ENCODE results near the gene STH.
"Not testable (repeated sequence)": the region's sequence is repeated elsewhere in the genome, so short reads cannot be mapped to it uniquely, and the experiment has no call there.

Gene STH, protein sequence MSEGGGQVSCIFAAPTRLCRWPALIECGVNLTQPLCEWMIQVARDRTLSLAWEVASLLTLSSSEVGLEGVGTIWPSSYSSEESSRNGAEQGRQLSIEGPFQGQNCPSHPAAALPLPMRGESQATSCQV

DNA sequence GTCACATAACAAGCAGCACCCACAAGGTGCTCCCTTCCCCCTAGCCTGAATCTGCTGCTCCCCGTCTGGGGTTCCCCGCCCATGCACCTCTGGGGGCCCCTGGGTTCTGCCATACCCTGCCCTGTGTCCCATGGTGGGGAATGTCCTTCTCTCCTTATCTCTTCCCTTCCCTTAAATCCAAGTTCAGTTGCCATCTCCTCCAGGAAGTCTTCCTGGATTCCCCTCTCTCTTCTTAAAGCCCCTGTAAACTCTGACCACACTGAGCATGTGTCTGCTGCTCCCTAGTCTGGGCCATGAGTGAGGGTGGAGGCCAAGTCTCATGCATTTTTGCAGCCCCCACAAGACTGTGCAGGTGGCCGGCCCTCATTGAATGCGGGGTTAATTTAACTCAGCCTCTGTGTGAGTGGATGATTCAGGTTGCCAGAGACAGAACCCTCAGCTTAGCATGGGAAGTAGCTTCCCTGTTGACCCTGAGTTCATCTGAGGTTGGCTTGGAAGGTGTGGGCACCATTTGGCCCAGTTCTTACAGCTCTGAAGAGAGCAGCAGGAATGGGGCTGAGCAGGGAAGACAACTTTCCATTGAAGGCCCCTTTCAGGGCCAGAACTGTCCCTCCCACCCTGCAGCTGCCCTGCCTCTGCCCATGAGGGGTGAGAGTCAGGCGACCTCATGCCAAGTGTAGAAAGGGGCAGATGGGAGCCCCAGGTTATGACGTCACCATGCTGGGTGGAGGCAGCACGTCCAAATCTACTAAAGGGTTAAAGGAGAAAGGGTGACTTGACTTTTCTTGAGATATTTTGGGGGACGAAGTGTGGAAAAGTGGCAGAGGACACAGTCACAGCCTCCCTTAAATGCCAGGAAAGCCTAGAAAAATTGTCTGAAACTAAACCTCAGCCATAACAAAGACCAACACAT is at the start of gene STH:
STH (plus strand) TSS at position 264 of the 913 bp plus-strand sequence; CDS start at position 294, 30 bp downstream.
- DNase-seq (ENCODE audit: low read depth in 2 of 2) = no peak

- DNase-seq (ENCODE audit: low read depth in 2 of 2) = no peak
These were observed 49.2 kb upstream of the STH start for GRCh38 chr17:45949755-45950320.

- DNase-seq (ENCODE audit: low read depth in 2 of 2) = no peak
These were observed 48.2 kb upstream of the STH start for GRCh38 chr17:45950888-45951287.

- no peak for DNase-seq (ENCODE audit: low read depth in 2 of 2)
These were observed 47.6 kb upstream of the STH start for GRCh38 chr17:45951403-45951802.

DNA sequence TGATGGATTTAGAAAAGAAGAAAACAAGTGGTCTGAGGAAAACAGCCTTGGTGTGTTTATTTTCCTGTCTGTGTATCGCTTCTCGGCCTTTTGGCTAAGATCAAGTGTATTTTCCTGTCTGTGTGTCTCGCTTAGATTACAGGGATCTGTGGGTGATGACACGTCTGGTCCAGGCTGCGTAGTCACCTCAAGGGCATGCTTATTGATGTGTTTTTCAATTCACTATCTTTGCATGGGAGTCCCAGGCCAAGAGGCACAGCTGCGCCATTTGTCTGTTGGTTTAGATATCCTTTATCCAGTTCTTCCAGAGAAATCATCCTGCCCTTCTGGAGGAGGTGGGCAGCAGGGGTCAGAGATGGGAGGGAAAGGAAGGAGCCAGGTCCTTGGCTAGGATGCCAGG is 47.1 kb upstream of the STH start:
- DNase-seq (ENCODE audit: low read depth in 2 of 2) = no peak

DNA sequence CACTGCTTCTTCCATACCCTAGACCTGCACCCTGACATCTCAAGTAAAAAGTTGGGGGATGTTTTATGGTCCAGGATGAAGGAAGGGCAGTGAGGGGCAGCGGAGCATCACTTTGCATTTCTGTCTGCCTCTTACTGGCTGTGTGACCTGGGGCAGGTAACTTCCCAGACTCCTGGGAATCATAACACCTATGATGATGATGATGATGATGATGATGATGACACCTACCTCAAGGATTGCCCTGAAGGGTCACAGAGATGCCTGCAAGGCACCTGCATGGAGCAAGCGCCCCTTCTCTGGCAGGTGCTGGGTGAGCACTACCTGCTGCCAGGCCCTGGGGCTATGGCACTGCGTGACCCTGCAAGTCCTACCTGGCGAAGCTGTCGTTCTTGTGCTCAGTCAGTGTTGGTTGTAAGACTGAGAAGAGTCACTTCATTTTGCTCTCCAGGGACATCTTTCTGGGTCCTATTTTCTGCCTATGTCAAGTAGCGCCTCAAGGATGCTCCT is 46.2 kb upstream of the STH start:
- no peak for DNase-seq (ENCODE audit: low read depth in 2 of 2)

GRCh38 chr17:45953561-45953960 is 45.5 kb upstream of the STH start:
- DNase-seq (ENCODE audit: low read depth in 2 of 2) = no peak

DNA sequence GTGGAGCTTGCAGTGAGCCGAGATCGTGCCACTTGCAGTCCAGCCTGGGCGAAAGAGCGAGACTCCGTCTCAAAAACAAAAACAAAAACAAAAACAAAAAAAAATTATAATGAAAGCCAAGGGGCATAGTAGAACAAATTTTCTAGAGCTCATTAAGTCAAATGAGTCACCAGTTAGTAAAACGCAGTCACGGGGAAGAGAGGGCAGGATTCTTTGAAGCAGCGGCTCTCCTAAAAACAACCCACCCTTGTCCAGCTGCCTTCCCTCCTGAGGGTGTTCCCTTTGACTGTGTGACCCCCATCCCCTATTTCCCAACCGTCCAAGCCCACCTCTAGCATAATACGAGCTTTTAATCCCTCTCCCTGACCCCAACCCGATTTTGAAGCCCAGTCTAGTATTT is 44.1 kb upstream of the STH start:
- no peak for DNase-seq (ENCODE audit: low read depth in 2 of 2)

GRCh38 chr17:45955326-45955725 is 43.7 kb upstream of the STH start:
- no peak for DNase-seq (ENCODE audit: low read depth in 2 of 2)

DNA sequence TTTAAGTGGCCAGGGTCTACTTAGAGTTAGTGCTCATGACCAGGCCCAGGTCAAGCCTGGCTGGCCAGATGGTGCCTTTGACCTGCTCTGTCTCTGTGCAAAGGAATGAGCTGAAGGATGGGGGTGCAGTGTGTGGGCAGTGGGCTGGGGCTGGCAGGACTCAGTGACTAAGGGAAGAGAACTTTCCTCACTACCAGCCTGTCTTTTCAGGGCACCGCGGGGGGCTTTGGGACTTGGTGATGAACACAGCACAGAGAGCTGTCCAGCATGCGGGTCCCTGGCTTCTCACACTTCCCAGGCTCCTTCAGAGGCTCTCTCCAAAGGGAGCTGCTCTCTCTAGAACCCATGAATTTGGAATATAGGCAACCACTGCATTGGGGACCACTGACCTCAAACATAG is 43.0 kb upstream of the STH start:
- no peak for DNase-seq (ENCODE audit: low read depth in 2 of 2)

DNA sequence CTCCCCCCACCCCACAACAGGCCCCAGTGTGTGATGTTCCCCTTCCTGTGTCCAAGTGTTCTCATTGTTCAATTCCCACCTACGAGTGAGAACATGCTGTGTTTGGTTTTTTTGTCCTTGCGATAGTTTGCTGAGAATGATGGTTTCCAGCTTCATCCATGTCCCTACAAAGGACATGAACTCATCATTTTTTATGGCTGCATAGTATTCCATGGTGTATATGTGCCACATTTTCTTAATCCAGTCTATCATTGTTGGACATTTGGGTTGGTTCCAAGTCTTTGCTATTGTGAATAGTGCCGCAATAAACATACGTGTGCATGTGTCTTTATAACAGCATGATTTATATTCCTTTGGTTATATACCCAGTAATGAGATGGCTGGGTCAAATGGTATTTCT is 42.3 kb upstream of the STH start:
- not testable (repeated sequence) for DNase-seq (ENCODE audit: low read depth in 2 of 2)

- no peak for DNase-seq (ENCODE audit: low read depth in 2 of 2)
These were observed 40.7 kb upstream of the STH start for GRCh38 chr17:45958307-45958706.

- no peak for DNase-seq (ENCODE audit: low read depth in 2 of 2)
These were observed 39.9 kb upstream of the STH start for GRCh38 chr17:45958994-45959665.

- DNase-seq (ENCODE audit: low read depth in 2 of 2) = no peak
These were observed 38.7 kb upstream of the STH start for GRCh38 chr17:45960311-45960710.

- DNase-seq (ENCODE audit: low read depth in 2 of 2) = no peak
These were observed 37.8 kb upstream of the STH start for GRCh38 chr17:45961206-45961605.

DNA sequence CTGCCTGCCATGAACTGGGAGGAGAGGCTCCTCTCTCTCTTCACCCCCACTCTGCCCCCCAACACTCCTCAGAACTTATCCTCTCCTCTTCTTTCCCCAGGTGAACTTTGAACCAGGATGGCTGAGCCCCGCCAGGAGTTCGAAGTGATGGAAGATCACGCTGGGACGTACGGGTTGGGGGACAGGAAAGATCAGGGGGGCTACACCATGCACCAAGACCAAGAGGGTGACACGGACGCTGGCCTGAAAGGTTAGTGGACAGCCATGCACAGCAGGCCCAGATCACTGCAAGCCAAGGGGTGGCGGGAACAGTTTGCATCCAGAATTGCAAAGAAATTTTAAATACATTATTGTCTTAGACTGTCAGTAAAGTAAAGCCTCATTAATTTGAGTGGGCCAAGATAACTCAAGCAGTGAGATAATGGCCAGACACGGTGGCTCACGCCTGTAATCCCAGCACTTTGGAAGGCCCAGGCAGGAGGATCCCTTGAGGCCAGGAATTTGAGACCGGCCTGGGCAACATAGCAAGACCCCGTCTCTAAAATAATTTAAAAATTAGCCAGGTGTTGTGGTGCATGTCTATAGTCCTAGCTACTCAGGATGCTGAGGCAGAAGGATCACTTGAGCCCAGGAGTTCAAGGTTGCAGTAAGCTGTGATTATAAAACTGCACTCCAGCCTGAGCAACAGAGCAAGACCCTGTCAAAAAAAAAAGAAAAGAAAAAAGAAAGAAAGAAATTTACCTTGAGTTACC is 36.7 kb upstream of the STH start:
- DNase-seq (ENCODE audit: low read depth in 2 of 2) = no peak

- DNase-seq (ENCODE audit: low read depth in 2 of 2) = no peak
These were observed 35.8 kb upstream of the STH start for GRCh38 chr17:45963283-45963682.

- no peak for DNase-seq (ENCODE audit: low read depth in 2 of 2)
These were observed 35.2 kb upstream of the STH start for GRCh38 chr17:45963889-45964288.

- no peak for DNase-seq (ENCODE audit: low read depth in 2 of 2)
These were observed 34.4 kb upstream of the STH start for GRCh38 chr17:45964634-45965033.

GRCh38 chr17:45965812-45966211 is 33.2 kb upstream of the STH start:
- no peak for DNase-seq (ENCODE audit: low read depth in 2 of 2)

DNA sequence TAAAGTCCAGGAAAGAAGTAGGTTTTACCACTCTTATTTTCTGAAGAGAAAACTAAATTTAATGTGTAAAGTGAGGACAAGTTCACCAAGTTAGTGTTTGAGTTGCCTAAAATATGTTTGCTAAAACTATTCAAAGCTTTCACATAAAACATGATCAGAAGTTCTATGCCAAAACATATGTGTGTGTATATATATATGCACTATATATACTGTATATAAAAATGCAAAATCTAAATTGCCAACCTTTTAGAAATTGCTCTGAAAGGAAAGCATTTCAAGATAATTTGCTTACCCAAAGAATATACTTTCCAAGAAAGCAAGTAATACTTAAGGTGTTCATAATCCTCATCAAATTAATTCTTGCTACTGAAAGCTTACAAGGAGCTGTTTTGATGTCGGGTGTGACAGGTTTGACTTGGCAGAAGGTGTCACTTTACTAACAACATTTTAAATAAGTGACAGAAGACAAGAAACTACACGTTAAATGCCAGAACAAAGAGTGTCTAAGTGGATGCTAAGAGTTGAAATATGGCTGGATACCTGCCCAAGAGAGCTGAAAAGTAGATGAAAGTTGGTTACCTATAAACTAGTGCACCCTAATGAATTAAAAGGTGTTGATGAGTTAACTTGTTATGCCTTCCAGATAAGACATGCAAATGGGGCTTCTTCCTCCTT is 32.3 kb upstream of the STH start:
- DNase-seq (ENCODE audit: low read depth in 2 of 2) = no peak

All from stimulated activated CD4-positive, alpha-beta T cell treated with anti-CD3 and anti-CD28 coated beads, Interleukin-12 subunit alpha, Interleukin-12 subunit beta, amount 100 ng/mL, for 24 hours (primary cell).